ENCODE results near the gene KCNQ1OT1.

DNA sequence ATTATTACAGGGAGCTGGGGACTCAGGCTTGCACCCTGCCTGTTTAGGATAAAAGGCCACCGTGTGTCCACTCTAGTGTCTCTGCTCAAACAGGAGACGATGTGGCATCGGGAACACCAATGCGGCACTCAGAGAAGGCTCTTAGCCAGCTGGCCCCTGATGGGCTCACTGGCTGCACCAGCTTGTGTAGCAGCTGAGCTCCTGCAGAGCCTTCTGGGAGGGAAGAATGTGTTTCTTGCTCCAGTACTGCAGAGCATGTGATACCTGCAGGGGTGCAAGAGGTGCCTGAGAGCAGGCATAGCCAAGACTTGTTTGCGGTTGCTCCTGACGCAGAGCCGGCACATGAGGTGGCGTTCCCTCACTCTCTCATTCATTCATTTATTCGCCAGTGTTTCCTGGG, 44.4 kb upstream of the KCNQ1OT1 start:
- TF ChIP-seq EP300 (IDR thresholded peaks at IDR 0.05) (no peak), CTCF (IDR thresholded peaks at IDR 0.05) (no peak), POLR2AphosphoS5 (IDR thresholded peaks at IDR 0.05) (no peak)
